Nephron progenitor cell (in vitro differentiated cells): ENCODE data around the gene WWOX.

ENCODE experiments used
- DNase-seq: peaks from one replicate; pipeline ENCODE4 v3.0.0; 2021
- H3K27ac Mint-ChIP-seq: 2 replicates; pipeline ENCODE4 v1.8.0; 2021; ENCODE audit warnings: mild to moderate bottlenecking, moderate library complexity, mixed read lengths
- H3K27me3 Mint-ChIP-seq: 2 replicates; pipeline ENCODE4 v1.8.0; 2021; ENCODE audit warnings: mild to moderate bottlenecking, low read depth, mixed read lengths; ENCODE audit not compliant: poor library complexity
- H3K36me3 Mint-ChIP-seq: 2 replicates; pipeline ENCODE4 v1.8.0; 2021; ENCODE audit warnings: low read depth, mixed read lengths
- H3K4me1 Mint-ChIP-seq: 2 replicates; pipeline ENCODE4 v1.8.0; 2021; ENCODE audit warnings: mixed read lengths
- H3K4me3 Mint-ChIP-seq: 2 replicates; pipeline ENCODE4 v1.8.0; 2021; ENCODE audit warnings: mild to moderate bottlenecking, moderate library complexity, mixed read lengths
- H3K9me3 Mint-ChIP-seq: 2 replicates; pipeline ENCODE4 v1.8.0; 2021; ENCODE audit warnings: mild to moderate bottlenecking, moderate library complexity, mixed read lengths
- CTCF ChIP-seq: fragments of 200-600 bp; sonication (generic); IDR thresholded peaks from 2 replicates; pipeline ENCODE4 v1.5.0; 2021; ENCODE audit warnings: antibody characterized with exemption

The WWOX gene

GRCh38 chr16:78392585-78393195 is 293.2 kb downstream of the WWOX start:
- Mint-ChIP-seq H3K27ac (no peak overlapping the region), H3K4me3 (no peak overlapping the region), H3K9me3 (peaks cover 60% of the 10 kb centered on the region), H3K36me3 (peaks cover 73% of the 10 kb centered on the region), H3K4me1 (peaks cover 14% of the 10 kb centered on the region), H3K27me3 (no peaks in the 10 kb centered on the region)
- no peak for DNase-seq
- no peak for TF ChIP-seq CTCF

- peak overlapping the region; percentile 53 for H3K27ac Mint-ChIP-seq
- no peak for DNase-seq
- no peak for TF ChIP-seq CTCF
- H3K4me1 Mint-ChIP-seq = peaks cover 7% of the 10 kb centered on the region
- H3K9me3 Mint-ChIP-seq = peaks cover 58% of the 10 kb centered on the region
- peaks cover 63% of the 10 kb centered on the region for H3K36me3 Mint-ChIP-seq
- H3K4me3 Mint-ChIP-seq = no peak overlapping the region
- no peaks in the 10 kb centered on the region for H3K27me3 Mint-ChIP-seq
These were observed 295.6 kb downstream of the WWOX start for GRCh38 chr16:78395035-78395434.

- peaks cover 48% of the 10 kb centered on the region for H3K9me3 Mint-ChIP-seq
- H3K27ac Mint-ChIP-seq = no peak overlapping the region
- peaks cover 4% of the 10 kb centered on the region for H3K4me1 Mint-ChIP-seq
- DNase-seq = no peak
- H3K4me3 Mint-ChIP-seq = no peak overlapping the region
- H3K27me3 Mint-ChIP-seq = no peaks in the 10 kb centered on the region
- peak; percentile 18 for TF ChIP-seq CTCF
- H3K36me3 Mint-ChIP-seq = peaks cover 55% of the 10 kb centered on the region
These were observed 296.6 kb downstream of the WWOX start for GRCh38 chr16:78396046-78396445.

- peaks cover 42% of the 10 kb centered on the region for H3K9me3 Mint-ChIP-seq
- DNase-seq = no peak
- no peak overlapping the region for H3K27ac Mint-ChIP-seq
- no peak overlapping the region for H3K4me3 Mint-ChIP-seq
- peaks cover 49% of the 10 kb centered on the region for H3K36me3 Mint-ChIP-seq
- no peaks in the 10 kb centered on the region for H3K27me3 Mint-ChIP-seq
- H3K4me1 Mint-ChIP-seq = peaks cover 4% of the 10 kb centered on the region
- TF ChIP-seq CTCF = no peak
These were observed 297.2 kb downstream of the WWOX start for GRCh38 chr16:78396673-78397072.

GRCh38 chr16:78399384-78399783 is 299.9 kb downstream of the WWOX start:
- peaks cover 27% of the 10 kb centered on the region for H3K4me1 Mint-ChIP-seq
- peaks cover 21% of the 10 kb centered on the region for H3K36me3 Mint-ChIP-seq
- peak; percentile 12 for DNase-seq
- H3K9me3 Mint-ChIP-seq = peaks cover 15% of the 10 kb centered on the region
- TF ChIP-seq CTCF = no peak
- no peak overlapping the region for H3K4me3 Mint-ChIP-seq
- no peaks in the 10 kb centered on the region for H3K27me3 Mint-ChIP-seq
- no peak overlapping the region for H3K27ac Mint-ChIP-seq

GRCh38 chr16:78402833-78403232 is 303.4 kb downstream of the WWOX start:
- no peak for DNase-seq
- peaks cover 6% of the 10 kb centered on the region for H3K36me3 Mint-ChIP-seq
- no peak overlapping the region for H3K27ac Mint-ChIP-seq
- peaks cover 32% of the 10 kb centered on the region for H3K4me1 Mint-ChIP-seq
- TF ChIP-seq CTCF = no peak
- no peak overlapping the region for H3K4me3 Mint-ChIP-seq
- H3K9me3 Mint-ChIP-seq = peaks cover 7% of the 10 kb centered on the region
- peaks cover under 1% of the 10 kb centered on the region for H3K27me3 Mint-ChIP-seq
